Hepatocyte (in vitro differentiated cells): ENCODE results near the gene CELF4. TPM values are rescaled to one million over a fixed set of nuclear protein-coding genes. Genes with fewer than 3 reads are reported as not detected.

ENCODE experiments used
- DNase-seq: peaks from one replicate; pipeline ENCODE4 v3.0.0-alpha.2; 2016; ENCODE audit warnings: low spot score
- H2AFZ ChIP-seq: fragments of 200-600 bp; sonication (generic); 2 replicates; pipeline ENCODE4 v1.6.0; 2016; ENCODE audit warnings: antibody characterized with exemption, mild to moderate bottlenecking
- H3K27ac ChIP-seq: fragments of 200-600 bp; sonication (generic); 2 replicates; pipeline ENCODE4 v1.5.1; 2016; ENCODE audit warnings: mild to moderate bottlenecking
- H3K27me3 ChIP-seq: fragments of 200-600 bp; sonication (generic); 2 replicates; pipeline ENCODE4 v1.6.1; 2016
- H3K36me3 ChIP-seq: fragments of 200-600 bp; sonication (generic); replicated peaks from 2 replicates; pipeline ENCODE4 v1.5.1; 2016; ENCODE audit warnings: low read depth; ENCODE audit not compliant: insufficient read depth
- H3K4me1 ChIP-seq: fragments of 200-600 bp; sonication (generic); 2 replicates; pipeline ENCODE4 v1.5.1; 2016; ENCODE audit warnings: mild to moderate bottlenecking, moderate library complexity; ENCODE audit not compliant: insufficient read depth
- H3K4me2 ChIP-seq: fragments of 200-600 bp; sonication (generic); 2 replicates; pipeline ENCODE4 v1.6.0; 2016
- H3K4me3 ChIP-seq: fragments of 200-600 bp; sonication (generic); 2 replicates; pipeline ENCODE4 v1.5.1; 2016; ENCODE audit warnings: mild to moderate bottlenecking
- H3K79me2 ChIP-seq: fragments of 200-600 bp; sonication (generic); 2 replicates; pipeline ENCODE4 v1.6.0; 2017; ENCODE audit warnings: mild to moderate bottlenecking
- H3K9me2 ChIP-seq: fragments of 200-600 bp; sonication (generic); replicated peaks from 2 replicates; pipeline ENCODE4 v1.6.0; 2017; ENCODE audit warnings: mild to moderate bottlenecking; ENCODE audit not compliant: insufficient read depth
- H3K9me3 ChIP-seq: fragments of 200-600 bp; sonication (generic); 2 replicates; pipeline ENCODE4 v1.5.1; 2016; ENCODE audit warnings: low read depth, mild to moderate bottlenecking
- H4K20me1 ChIP-seq: fragments of 200-600 bp; sonication (generic); 2 replicates; pipeline ENCODE4 v1.6.0; 2016; ENCODE audit warnings: mild to moderate bottlenecking; ENCODE audit not compliant: insufficient read depth, poor library complexity, severe bottlenecking
- EZH2 ChIP-seq: fragments of 200-600 bp; sonication (generic); IDR thresholded peaks from 2 replicates; pipeline ENCODE4 v1.6.1; 2016; ENCODE audit warnings: antibody characterized with exemption, mild to moderate bottlenecking, borderline replicate concordance
- EZH2phosphoT487 ChIP-seq: fragments of 200-600 bp; sonication (generic); IDR thresholded peaks from one replicate; pipeline ENCODE4 v1.6.1; 2018; ENCODE audit warnings: antibody characterized with exemption, mild to moderate bottlenecking, low read depth, moderate library complexity; ENCODE audit not compliant: unreplicated experiment, severe bottlenecking
- WGBS: methylation state at CpG from one replicate; pipeline ENCODE4 v1.1.6; 2016; ENCODE audit warnings: low lambda C conversion rate; ENCODE audit errors: missing lambda C conversion rate; 5-methylcytosine and 5-hydroxymethylcytosine counted together
- polyA plus RNA-seq: library from polyadenylated mRNA; unstranded; fragments of >200 nt; fragmentation: Nextera tagmentation; extraction: Ambion mirVana; gene quantifications from 2 replicates; pipeline ENCODE4 v1.2.1, GENCODE V29; 2016
- total RNA-seq: library from RNA; depleted of rRNA; stranded (reverse); fragments of >200 nt; gene quantifications from 2 replicates; pipeline ENCODE4 v1.2.3, GENCODE V29; 2014
- TF ChIP-seq, protein P1 (sequence below): fragments of 200-600 bp; sonication (generic); IDR thresholded peaks from 2 replicates; pipeline ENCODE4 v1.5.1; 2016; ENCODE audit warnings: antibody characterized with exemption, mild to moderate bottlenecking; ENCODE audit not compliant: poor library complexity

Gene CELF4
- total and polyA plus RNA-seq, 2 experiments from 2014 or later, result 1.3 to 2.9 TPM

DNA sequence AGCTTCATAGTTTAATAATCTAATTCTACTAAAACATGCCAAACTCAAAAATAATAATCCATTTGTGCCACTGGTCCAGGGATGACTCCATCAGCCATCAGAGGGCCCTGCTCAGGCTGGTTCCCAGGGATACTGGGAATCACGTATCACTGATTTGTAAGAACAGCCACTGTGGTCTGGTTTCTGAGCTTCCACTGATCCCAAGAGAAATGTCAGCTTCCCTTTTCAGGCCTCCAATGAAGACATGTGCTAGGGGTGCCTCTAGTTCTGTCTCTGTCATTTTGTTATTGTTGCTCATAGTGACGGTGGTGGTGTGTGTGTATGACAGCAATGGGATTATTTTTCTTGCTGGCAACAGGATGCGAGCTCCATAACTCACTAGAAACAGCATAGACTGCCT lies 83.2 kb downstream of the CELF4 start:
- no peak overlapping the region for H3K27ac ChIP-seq
- no peaks in the 10 kb centered on the region for H3K9me3 ChIP-seq
- TF ChIP-seq EZH2phosphoT487 (no peak), EZH2 (no peak)
- TF ChIP-seq, protein P1, sequence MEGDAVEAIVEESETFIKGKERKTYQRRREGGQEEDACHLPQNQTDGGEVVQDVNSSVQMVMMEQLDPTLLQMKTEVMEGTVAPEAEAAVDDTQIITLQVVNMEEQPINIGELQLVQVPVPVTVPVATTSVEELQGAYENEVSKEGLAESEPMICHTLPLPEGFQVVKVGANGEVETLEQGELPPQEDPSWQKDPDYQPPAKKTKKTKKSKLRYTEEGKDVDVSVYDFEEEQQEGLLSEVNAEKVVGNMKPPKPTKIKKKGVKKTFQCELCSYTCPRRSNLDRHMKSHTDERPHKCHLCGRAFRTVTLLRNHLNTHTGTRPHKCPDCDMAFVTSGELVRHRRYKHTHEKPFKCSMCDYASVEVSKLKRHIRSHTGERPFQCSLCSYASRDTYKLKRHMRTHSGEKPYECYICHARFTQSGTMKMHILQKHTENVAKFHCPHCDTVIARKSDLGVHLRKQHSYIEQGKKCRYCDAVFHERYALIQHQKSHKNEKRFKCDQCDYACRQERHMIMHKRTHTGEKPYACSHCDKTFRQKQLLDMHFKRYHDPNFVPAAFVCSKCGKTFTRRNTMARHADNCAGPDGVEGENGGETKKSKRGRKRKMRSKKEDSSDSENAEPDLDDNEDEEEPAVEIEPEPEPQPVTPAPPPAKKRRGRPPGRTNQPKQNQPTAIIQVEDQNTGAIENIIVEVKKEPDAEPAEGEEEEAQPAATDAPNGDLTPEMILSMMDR, result no peak
- H3K4me1 ChIP-seq, result no peaks in the 10 kb centered on the region
- 79% methylated on average over 3 of the region's 3 CpGs for WGBS
- H3K36me3 ChIP-seq, result no peaks in the 10 kb centered on the region
- no peak overlapping the region for H2AFZ ChIP-seq
- no peaks in the 10 kb centered on the region for H4K20me1 ChIP-seq
- no peak overlapping the region for H3K4me3 ChIP-seq
- H3K79me2 ChIP-seq, result no peaks in the 10 kb centered on the region
- no peaks in the 10 kb centered on the region for H3K9me2 ChIP-seq
- peaks cover 33% of the 10 kb centered on the region for H3K27me3 ChIP-seq
- no peak for DNase-seq
- no peak overlapping the region for H3K4me2 ChIP-seq

DNA sequence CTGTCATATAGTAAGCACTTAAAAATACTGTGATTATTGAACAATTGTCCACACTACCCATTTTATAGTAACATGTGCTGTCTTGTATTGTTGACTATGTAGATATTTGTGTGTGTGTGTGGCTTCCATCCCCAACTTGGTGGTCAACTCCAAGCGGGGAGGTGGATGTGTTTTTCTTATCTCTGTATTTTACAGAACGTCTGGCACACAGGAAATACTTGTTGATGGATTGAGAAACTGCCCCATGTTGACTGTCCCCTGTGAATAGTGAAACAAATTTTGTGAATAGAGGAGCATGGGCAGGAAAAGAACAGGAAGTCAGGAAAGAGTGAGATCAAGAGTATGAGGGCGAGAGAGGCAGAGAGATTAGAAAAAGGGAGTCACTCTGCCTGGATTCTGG lies 83.6 kb downstream of the CELF4 start:
- Histone ChIP-seq H3K27ac (no peak overlapping the region), H3K4me3 (no peak overlapping the region), H3K4me1 (no peaks in the 10 kb centered on the region), H3K9me2 (no peaks in the 10 kb centered on the region), H3K36me3 (no peaks in the 10 kb centered on the region), H4K20me1 (no peaks in the 10 kb centered on the region), H3K27me3 (peaks cover 29% of the 10 kb centered on the region), H3K9me3 (no peaks in the 10 kb centered on the region), H3K4me2 (no peak overlapping the region), H2AFZ (no peak overlapping the region), H3K79me2 (no peaks in the 10 kb centered on the region)
- 42% methylated on average over 3 of the region's 3 CpGs for whole genome bisulfite sequencing
- TF ChIP-seq, protein P1, result no peak
- no peak for TF ChIP-seq EZH2
- TF ChIP-seq EZH2phosphoT487, result no peak
- no peak for DNase-seq

DNA sequence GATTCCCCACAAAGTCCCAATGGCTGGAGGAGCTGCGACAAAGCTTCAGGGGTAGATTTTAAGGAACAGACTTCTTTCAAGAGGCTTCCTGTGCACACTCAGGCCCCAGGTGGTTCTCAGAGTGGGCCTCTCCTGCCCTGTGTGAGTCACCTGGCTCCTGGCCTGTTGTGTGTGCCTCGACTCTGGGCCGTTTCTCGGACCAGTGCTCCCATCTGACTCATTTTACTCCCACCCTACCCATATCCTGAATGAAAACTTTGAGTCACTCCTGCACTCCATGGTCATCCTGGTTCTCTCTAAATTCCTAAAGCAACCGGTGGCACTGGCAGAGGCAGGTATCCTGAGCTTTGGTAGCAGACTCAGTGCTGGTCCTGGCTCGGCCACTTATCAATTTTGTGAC lies 84.1 kb downstream of the CELF4 start:
- H4K20me1 ChIP-seq, result no peaks in the 10 kb centered on the region
- H3K79me2 ChIP-seq, result no peaks in the 10 kb centered on the region
- no peaks in the 10 kb centered on the region for H3K9me3 ChIP-seq
- TF ChIP-seq EZH2 (no peak), EZH2phosphoT487 (no peak)
- TF ChIP-seq, protein P1, result no peak
- DNase-seq, result no peak
- H2AFZ ChIP-seq, result no peak overlapping the region
- no peaks in the 10 kb centered on the region for H3K4me1 ChIP-seq
- no peak overlapping the region for H3K27ac ChIP-seq
- 73% methylated on average over 6 of the region's 6 CpGs for WGBS
- H3K9me2 ChIP-seq, result no peaks in the 10 kb centered on the region
- no peaks in the 10 kb centered on the region for H3K36me3 ChIP-seq
- no peak overlapping the region for H3K4me3 ChIP-seq
- peaks cover 23% of the 10 kb centered on the region for H3K27me3 ChIP-seq
- no peak overlapping the region for H3K4me2 ChIP-seq

DNA sequence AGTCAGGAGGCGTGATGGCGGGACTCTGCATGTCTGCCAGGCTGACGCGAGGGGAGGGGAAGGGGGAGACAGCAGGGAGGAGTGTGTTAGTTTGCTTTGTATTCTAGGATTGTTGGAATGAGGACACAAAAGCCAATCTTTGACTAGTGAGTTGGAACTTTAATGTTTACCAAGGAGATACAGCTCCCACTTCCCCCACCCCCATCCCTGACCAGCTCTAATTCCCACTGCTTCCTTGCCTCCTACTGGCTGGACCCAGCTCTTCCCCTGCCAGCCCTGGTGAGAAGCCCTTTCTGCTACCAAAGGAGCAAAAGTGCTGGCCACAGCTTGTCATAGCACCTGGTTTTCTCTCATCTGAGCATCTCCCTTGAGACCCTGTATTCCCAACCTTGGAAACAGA lies 84.5 kb downstream of the CELF4 start:
- H3K4me2 ChIP-seq, result no peak overlapping the region
- H4K20me1 ChIP-seq, result no peaks in the 10 kb centered on the region
- no peaks in the 10 kb centered on the region for H3K79me2 ChIP-seq
- H3K27me3 ChIP-seq, result peaks cover 19% of the 10 kb centered on the region
- TF ChIP-seq EZH2 (no peak), EZH2phosphoT487 (no peak)
- TF ChIP-seq, protein P1, result no peak
- DNase-seq, result peak; percentile 21
- no peaks in the 10 kb centered on the region for H3K9me3 ChIP-seq
- no peak overlapping the region for H3K4me3 ChIP-seq
- 55% methylated on average over 4 of the region's 4 CpGs for WGBS
- H2AFZ ChIP-seq, result no peak overlapping the region
- no peak overlapping the region for H3K27ac ChIP-seq
- H3K36me3 ChIP-seq, result no peaks in the 10 kb centered on the region
- no peaks in the 10 kb centered on the region for H3K9me2 ChIP-seq
- H3K4me1 ChIP-seq, result no peaks in the 10 kb centered on the region
